Mesothelial cell of epicardium (in vitro differentiated cells): ENCODE results near the gene DPF3. TPM values are rescaled to one million over a fixed set of nuclear protein-coding genes. Genes with fewer than 3 reads are reported as not detected.

Experiments
- DNase-seq, 2 experiments: peaks; one replicate each; pipeline ENCODE4 v3.0.0; 2021; ENCODE audit warnings: low spot score in 2 of 2; ENCODE audit not compliant: unreplicated experiment in 2 of 2
- H3K27ac Mint-ChIP-seq: 2 replicates; pipeline ENCODE4 v1.8.0; 2021; ENCODE audit warnings: mixed read lengths
- H3K27me3 Mint-ChIP-seq: 2 replicates; pipeline ENCODE4 v1.8.0; 2021; ENCODE audit warnings: low read depth, mixed read lengths
- H3K36me3 Mint-ChIP-seq: 2 replicates; pipeline ENCODE4 v1.8.0; 2021; ENCODE audit warnings: mixed read lengths
- H3K4me1 Mint-ChIP-seq: 2 replicates; pipeline ENCODE4 v1.8.0; 2021; ENCODE audit warnings: mixed read lengths
- H3K4me3 Mint-ChIP-seq: 2 replicates; pipeline ENCODE4 v1.8.0; 2021; ENCODE audit warnings: mild to moderate bottlenecking, moderate library complexity, mixed read lengths
- H3K9me3 Mint-ChIP-seq: 2 replicates; pipeline ENCODE4 v1.8.0; 2021; ENCODE audit warnings: mixed read lengths
- total RNA-seq: library from RNA; stranded (reverse); gene quantifications from 3 replicates; pipeline ENCODE4 v1.2.1, GENCODE V29; 2021
- TF ChIP-seq, protein P1 (sequence below): fragments of 200-600 bp; sonication (generic); IDR thresholded peaks from one replicate; pipeline ENCODE4 v1.5.0; 2021; ENCODE audit warnings: antibody characterized with exemption; ENCODE audit not compliant: unreplicated experiment

DPF3 gene
- total RNA-seq, 1 donor from 2014 or later: 1.3 TPM

DNA sequence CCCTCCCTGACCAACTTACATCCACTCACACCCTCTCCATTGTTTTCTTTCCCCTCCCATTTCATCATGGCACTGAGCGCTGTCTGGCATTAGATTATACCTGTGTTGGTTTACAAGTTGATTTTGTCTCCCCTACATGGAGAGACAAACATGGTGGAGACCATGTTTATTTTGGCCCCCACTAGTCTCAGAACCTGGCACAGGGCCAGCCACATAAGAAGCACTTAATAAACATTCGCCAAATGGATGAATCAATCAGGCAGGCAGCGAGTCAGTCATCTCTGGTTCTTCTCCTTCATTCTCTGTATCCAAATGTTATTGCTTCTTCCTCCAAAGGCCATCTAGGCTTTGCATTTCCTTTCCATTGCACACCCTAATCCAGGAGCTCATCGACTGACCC lies 177.4 kb downstream of the DPF3 start:
- Mint-ChIP-seq H3K9me3 (no peaks in the 10 kb centered on the region), H3K4me3 (no peak overlapping the region), H3K27ac (no peak overlapping the region), H3K36me3 (no peaks in the 10 kb centered on the region), H3K27me3 (peaks cover 1% of the 10 kb centered on the region), H3K4me1 (peaks cover 31% of the 10 kb centered on the region)
- TF ChIP-seq, protein P1, sequence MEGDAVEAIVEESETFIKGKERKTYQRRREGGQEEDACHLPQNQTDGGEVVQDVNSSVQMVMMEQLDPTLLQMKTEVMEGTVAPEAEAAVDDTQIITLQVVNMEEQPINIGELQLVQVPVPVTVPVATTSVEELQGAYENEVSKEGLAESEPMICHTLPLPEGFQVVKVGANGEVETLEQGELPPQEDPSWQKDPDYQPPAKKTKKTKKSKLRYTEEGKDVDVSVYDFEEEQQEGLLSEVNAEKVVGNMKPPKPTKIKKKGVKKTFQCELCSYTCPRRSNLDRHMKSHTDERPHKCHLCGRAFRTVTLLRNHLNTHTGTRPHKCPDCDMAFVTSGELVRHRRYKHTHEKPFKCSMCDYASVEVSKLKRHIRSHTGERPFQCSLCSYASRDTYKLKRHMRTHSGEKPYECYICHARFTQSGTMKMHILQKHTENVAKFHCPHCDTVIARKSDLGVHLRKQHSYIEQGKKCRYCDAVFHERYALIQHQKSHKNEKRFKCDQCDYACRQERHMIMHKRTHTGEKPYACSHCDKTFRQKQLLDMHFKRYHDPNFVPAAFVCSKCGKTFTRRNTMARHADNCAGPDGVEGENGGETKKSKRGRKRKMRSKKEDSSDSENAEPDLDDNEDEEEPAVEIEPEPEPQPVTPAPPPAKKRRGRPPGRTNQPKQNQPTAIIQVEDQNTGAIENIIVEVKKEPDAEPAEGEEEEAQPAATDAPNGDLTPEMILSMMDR: no peak
- no peak for DNase-seq

DNA sequence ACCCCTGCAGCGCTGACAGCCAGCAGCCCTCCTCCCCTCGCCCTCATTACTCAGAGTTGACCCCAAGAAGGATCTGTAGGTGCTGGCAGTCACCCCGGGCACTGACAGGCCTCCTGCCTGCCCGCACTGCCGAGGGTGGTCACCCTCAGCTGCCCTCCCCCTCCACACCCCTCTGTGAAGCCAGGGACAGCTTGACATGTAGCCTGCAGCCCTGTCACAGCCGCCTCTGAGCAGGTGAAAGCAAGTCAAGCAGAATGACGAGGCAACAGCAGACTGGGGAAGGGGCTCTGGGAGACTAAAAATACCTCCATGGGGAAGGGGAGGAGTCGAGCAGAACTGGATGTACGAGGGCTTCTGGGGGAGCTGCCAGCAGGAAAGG lies 178.1 kb downstream of the DPF3 start:
- peaks cover 31% of the 10 kb centered on the region for H3K4me1 Mint-ChIP-seq
- DNase-seq: no peak
- H3K4me3 Mint-ChIP-seq: no peak overlapping the region
- H3K36me3 Mint-ChIP-seq: no peaks in the 10 kb centered on the region
- H3K27me3 Mint-ChIP-seq: peaks cover 1% of the 10 kb centered on the region
- TF ChIP-seq, protein P1: no peak
- no peaks in the 10 kb centered on the region for H3K9me3 Mint-ChIP-seq
- no peak overlapping the region for H3K27ac Mint-ChIP-seq

DNA sequence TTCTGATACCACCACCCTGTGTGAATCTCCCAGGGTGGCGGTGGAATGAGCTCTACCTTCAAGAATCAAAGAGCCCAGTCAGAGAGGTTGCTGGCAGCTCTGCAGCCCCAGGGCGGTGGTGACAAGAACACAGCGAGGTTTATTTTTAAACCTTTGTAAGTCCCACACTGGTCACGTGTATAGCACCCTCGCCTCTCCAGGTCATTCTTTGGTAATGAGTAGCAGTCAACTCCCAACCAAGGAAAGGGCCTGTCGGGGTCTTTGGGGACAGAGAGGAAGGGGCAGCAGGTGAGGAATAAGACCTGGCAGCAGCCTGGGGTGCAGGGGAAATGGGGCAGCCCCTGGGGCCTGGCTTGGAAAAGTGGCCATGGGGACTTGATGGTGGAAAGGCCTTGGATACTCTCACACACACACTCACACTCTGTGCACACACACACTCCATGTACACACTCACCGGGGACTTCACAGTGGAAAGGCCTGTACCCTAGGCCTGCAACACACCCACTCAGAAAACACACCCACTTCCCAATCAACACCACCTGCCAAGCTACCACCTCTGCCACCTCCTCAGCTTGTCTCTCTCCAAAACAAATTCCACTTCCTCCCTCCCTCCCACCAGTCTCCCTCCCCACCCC lies 178.6 kb downstream of the DPF3 start:
- no peaks in the 10 kb centered on the region for H3K9me3 Mint-ChIP-seq
- no peak for DNase-seq
- H3K4me1 Mint-ChIP-seq: peaks cover 31% of the 10 kb centered on the region
- TF ChIP-seq, protein P1: no peak
- H3K4me3 Mint-ChIP-seq: no peak overlapping the region
- peak overlapping the region; percentile 61 for H3K27ac Mint-ChIP-seq
- no peaks in the 10 kb centered on the region for H3K36me3 Mint-ChIP-seq
- H3K27me3 Mint-ChIP-seq: peaks cover 1% of the 10 kb centered on the region

DNA sequence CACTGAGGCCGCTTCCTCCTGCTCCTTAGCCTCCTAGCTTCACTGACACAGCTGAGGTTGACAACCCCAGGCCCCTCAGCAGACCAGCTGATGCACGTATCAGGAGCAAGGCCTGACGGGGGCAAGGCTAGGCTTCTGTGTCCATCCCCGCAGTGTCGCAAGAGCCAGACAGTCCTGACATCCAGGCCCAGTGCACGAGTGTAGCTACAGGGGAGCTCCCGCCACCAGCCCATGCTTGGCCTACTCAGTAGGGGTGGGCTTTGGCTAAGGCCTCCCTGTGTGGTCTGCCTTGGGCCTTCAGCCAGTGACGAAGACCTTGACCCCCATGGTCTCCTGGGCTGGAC lies 179.1 kb downstream of the DPF3 start:
- DNase-seq: no peak
- H3K9me3 Mint-ChIP-seq: no peaks in the 10 kb centered on the region
- no peak overlapping the region for H3K27ac Mint-ChIP-seq
- H3K4me3 Mint-ChIP-seq: no peak overlapping the region
- TF ChIP-seq, protein P1: no peak
- H3K4me1 Mint-ChIP-seq: peaks cover 31% of the 10 kb centered on the region
- H3K36me3 Mint-ChIP-seq: no peaks in the 10 kb centered on the region
- H3K27me3 Mint-ChIP-seq: peaks cover 1% of the 10 kb centered on the region

DNA sequence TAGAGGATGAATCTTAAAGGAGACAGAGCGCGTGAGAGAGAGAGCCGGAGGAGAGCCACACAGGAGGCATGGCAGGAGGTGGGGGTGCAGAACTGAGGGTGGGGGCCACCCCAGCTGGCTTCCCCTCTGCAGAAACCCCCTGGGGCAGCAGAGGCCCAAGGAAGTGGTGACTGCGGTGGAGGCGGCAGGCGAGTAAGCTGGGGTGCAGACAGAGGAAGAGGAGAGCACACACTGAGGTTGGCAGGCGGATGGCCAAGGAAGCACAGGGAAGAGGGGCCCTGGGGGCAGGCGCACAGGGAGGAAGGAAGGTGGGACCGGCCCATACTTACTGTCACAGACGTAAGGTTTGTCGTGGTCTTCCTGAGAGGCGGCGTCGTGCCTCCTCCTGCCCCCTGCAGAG lies 179.8 kb downstream of the DPF3 start:
- TF ChIP-seq, protein P1: no peak
- Mint-ChIP-seq H3K27ac (no peak overlapping the region), H3K4me1 (peaks cover 31% of the 10 kb centered on the region), H3K36me3 (no peaks in the 10 kb centered on the region), H3K27me3 (peaks cover 1% of the 10 kb centered on the region), H3K9me3 (no peaks in the 10 kb centered on the region), H3K4me3 (no peak overlapping the region)
- no peak for DNase-seq

DNA sequence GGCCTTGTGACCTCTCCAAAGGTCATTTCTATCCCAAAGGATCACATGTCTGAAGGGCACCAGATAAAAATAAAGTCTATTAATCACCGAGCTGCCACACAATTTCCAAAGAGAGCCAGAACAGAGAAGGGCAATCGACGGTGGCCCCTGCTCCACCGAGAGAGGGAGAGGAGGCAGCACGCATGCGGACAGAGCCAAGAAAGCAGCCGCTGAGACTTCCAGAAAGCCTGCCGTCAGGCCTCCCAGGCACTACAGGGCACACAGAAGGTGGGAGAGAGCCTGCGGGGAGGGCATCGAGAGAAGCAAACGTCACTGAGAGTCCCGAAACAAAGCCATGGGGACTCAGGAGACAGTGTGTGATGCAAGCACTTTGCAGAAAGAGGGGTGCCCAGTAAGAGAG lies 182.0 kb downstream of the DPF3 start:
- H3K4me1 Mint-ChIP-seq: peaks cover 29% of the 10 kb centered on the region
- no peaks in the 10 kb centered on the region for H3K36me3 Mint-ChIP-seq
- no peak for DNase-seq
- H3K4me3 Mint-ChIP-seq: no peak overlapping the region
- no peak overlapping the region for H3K27ac Mint-ChIP-seq
- H3K27me3 Mint-ChIP-seq: no peaks in the 10 kb centered on the region
- H3K9me3 Mint-ChIP-seq: no peaks in the 10 kb centered on the region
- TF ChIP-seq, protein P1: no peak
